H1 (cell line): ENCODE measurements around the gene R3HDM1.

Source experiments
- CTCF ChIP-seq, 3 experiments: IDR thresholded peaks; 1 replicate in 2 of 3; 2 replicates in 1 of 3; pipeline versions ENCODE4 v1.5.1 to v1.6.1; 2011; ENCODE audit warnings: low read length in 3 of 3, mild to moderate bottlenecking in 3 of 3, inconsistent platforms in 2 of 3, low read depth in 1 of 3, moderate library complexity in 1 of 3; ENCODE audit not compliant: insufficient read depth in 1 of 3; ENCODE audit errors: control extremely low read depth in 1 of 3
- EP300 ChIP-seq, 2 experiments: IDR thresholded peaks; 1 replicate in 1 of 2; 2 replicates in 1 of 2; pipeline ENCODE4 v1.6.1; 2011 to 2012; ENCODE audit warnings: low read depth in 2 of 2, low read length in 2 of 2, mild to moderate bottlenecking in 2 of 2, borderline replicate concordance in 1 of 2, inconsistent platforms in 1 of 2, moderate library complexity in 1 of 2
- FOSL1 ChIP-seq: IDR thresholded peaks from 2 replicates; pipeline ENCODE4 v1.6.1; 2011; ENCODE audit warnings: mild to moderate bottlenecking, low read depth, low read length, moderate library complexity; ENCODE audit not compliant: insufficient read depth
- KDM1A ChIP-seq: fragments of 200-600, 300-600 bp; sonication (generic); IDR thresholded peaks from 2 replicates; pipeline ENCODE4 v1.7.1; 2016; ENCODE audit warnings: mild to moderate bottlenecking, low read length, borderline replicate concordance
- KDM5A ChIP-seq: fragments of 200-600 bp; IDR thresholded peaks from 2 replicates; pipeline ENCODE4 v1.7.1; 2012; ENCODE audit warnings: mild to moderate bottlenecking, low read length, inconsistent platforms, mixed read lengths
- POLR2A ChIP-seq, 2 experiments: IDR thresholded peaks; 1 replicate in 1 of 2; 2 replicates in 1 of 2; pipeline ENCODE4 v1.6.1; 2011; ENCODE audit warnings: low read depth in 2 of 2, low read length in 2 of 2, mild to moderate bottlenecking in 2 of 2; ENCODE audit errors: control extremely low read depth in 1 of 2

GRCh38 chr2:135504811-135505210, 26.5 kb upstream of the R3HDM1 start:
- no peak for TF ChIP-seq CTCF (IDR thresholded peaks at IDR 0.05; ENCODE audit: control extremely low read depth in 1 of 3, insufficient read depth in 1 of 3, low read depth in 1 of 3, low read length in 3 of 3)
- no peak for TF ChIP-seq POLR2A (IDR thresholded peaks at IDR 0.05; ENCODE audit: control extremely low read depth in 1 of 2, low read depth in 2 of 2, low read length in 2 of 2)
- no peak for TF ChIP-seq EP300 (IDR thresholded peaks at IDR 0.05; ENCODE audit: borderline replicate concordance in 1 of 2, low read depth in 2 of 2, low read length in 2 of 2)
- no peak for TF ChIP-seq KDM5A
- no peak for TF ChIP-seq KDM1A
- no peak for TF ChIP-seq FOSL1
